OCI-LY7 (cell line): ENCODE results near the gene ACTR6. TPM values are rescaled to one million over a fixed set of nuclear protein-coding genes. Genes with fewer than 3 reads are reported as not detected.

ENCODE experiments used
- BruUV-seq: library from RNA; stranded (reverse); fragments of 400-500 nt; replicated peaks from 2 replicates; lab custom pipeline; 2021; lab: Mats Ljungman, UMichigan
- CTCF ChIA-PET: fragments of 300-600 bp; sonication (Branson Sonifier 250); formaldehyde crosslinking; loops from one replicate; lab custom pipeline; 2022; ENCODE audit warnings: antibody characterized with exemption; ENCODE audit not compliant: unreplicated experiment; lab: Charles Lee
- POLR2A ChIA-PET: fragments of 300-600 bp; sonication (Branson Sonifier 250); formaldehyde crosslinking; loops from one replicate; lab custom pipeline; 2022; ENCODE audit warnings: antibody characterized with exemption; lab: Charles Lee
- DNase-seq: peaks from one replicate; pipeline ENCODE4 v3.0.0-alpha.2; 2015; ENCODE audit warnings: low spot score
- H2AFZ ChIP-seq: fragments of 200-600 bp; sonication (generic), shearing (Covaris generic); 2 replicates; pipeline ENCODE4 v1.6.1; 2014; ENCODE audit warnings: mild to moderate bottlenecking, antibody characterized with exemption, low read length, moderate library complexity
- H3K27ac ChIP-seq: fragments of 200-600 bp; sonication (generic); 2 replicates; pipeline ENCODE4 v1.5.1; 2014; ENCODE audit warnings: mixed run types, low read depth, mild to moderate bottlenecking, moderate library complexity, low read length, inconsistent platforms; ENCODE audit not compliant: poor library complexity, severe bottlenecking
- H3K36me3 ChIP-seq: fragments of 200-600 bp; sonication (generic); 2 replicates; pipeline ENCODE4 v1.6.1; 2014; ENCODE audit warnings: mild to moderate bottlenecking, antibody characterized with exemption, low read length, moderate library complexity, mixed read lengths; ENCODE audit not compliant: insufficient read depth
- H3K4me1 ChIP-seq: fragments of 200-600 bp; sonication (generic); 2 replicates; pipeline ENCODE4 v1.5.1; 2014; ENCODE audit warnings: mild to moderate bottlenecking, low read length; ENCODE audit not compliant: insufficient read depth, poor library complexity, severe bottlenecking
- H3K4me2 ChIP-seq: fragments of 200-600 bp; sonication (generic); 2 replicates; pipeline ENCODE4 v1.6.1; 2014; ENCODE audit warnings: mild to moderate bottlenecking, low read length
- H3K4me3 ChIP-seq: fragments of 200-600 bp; sonication (generic); 2 replicates; pipeline ENCODE4 v1.5.1; 2014; ENCODE audit warnings: mild to moderate bottlenecking, low read depth, low read length; ENCODE audit not compliant: poor library complexity, severe bottlenecking
- H3K79me2 ChIP-seq: fragments of 200-600 bp; sonication (generic); 2 replicates; pipeline ENCODE4 v1.6.1; 2016; ENCODE audit warnings: low read depth, mild to moderate bottlenecking, low read length, moderate library complexity, mixed read lengths; ENCODE audit not compliant: insufficient read depth
- H3K9me2 ChIP-seq: fragments of 200-600 bp; sonication (generic); 2 replicates; pipeline ENCODE4 v1.6.1; 2016; ENCODE audit warnings: mild to moderate bottlenecking, low read length, mixed read lengths; ENCODE audit not compliant: insufficient read depth
- H3K9me3 ChIP-seq: fragments of 200-600 bp; sonication (generic); 2 replicates; pipeline ENCODE4 v1.6.1; 2014; ENCODE audit warnings: mild to moderate bottlenecking, mixed run types, low read length, mixed read lengths
- H4K20me1 ChIP-seq: fragments of 200-600 bp; sonication (generic); 2 replicates; pipeline ENCODE4 v1.6.1; 2014; ENCODE audit warnings: mild to moderate bottlenecking, antibody characterized with exemption, low read length, moderate library complexity, mixed read lengths; ENCODE audit not compliant: insufficient read depth
- EZH2phosphoT487 ChIP-seq: fragments of 200-600 bp; sonication (generic); IDR thresholded peaks from 2 replicates; pipeline ENCODE4 v1.6.1; 2018; ENCODE audit warnings: low read depth, borderline replicate concordance, mild to moderate bottlenecking, mixed run types, antibody characterized with exemption, low read length, moderate library complexity, mixed read lengths
- intact Hi-C: fragments of 100-400 bp; cut with micrococcal nuclease; formaldehyde crosslinking; loops from one replicate; pipeline ENCODE4 v1.10.0; 2022; ENCODE audit not compliant: unreplicated experiment
- total RNA-seq, 2 experiments: library from RNA; depleted of rRNA in 1 of 2; stranded (reverse); fragments of >200 nt in 1 of 2; shearing (Covaris generic) in 1 of 2; gene quantifications; 2 replicates each; pipeline ENCODE4 v1.2.3, GENCODE V29; 2014 to 2022
- TF ChIP-seq, protein P1 (sequence below): fragments of 200-600 bp; sonication (generic); conservative IDR thresholded peaks from 2 replicates; pipeline ENCODE4 v1.5.1; 2014; ENCODE audit warnings: mild to moderate bottlenecking, antibody characterized with exemption, low read length, moderate library complexity, mixed read lengths

Gene ACTR6
- total RNA-seq, 2 experiments from 2014 or later = 22.2 to 37.6 TPM

DNA sequence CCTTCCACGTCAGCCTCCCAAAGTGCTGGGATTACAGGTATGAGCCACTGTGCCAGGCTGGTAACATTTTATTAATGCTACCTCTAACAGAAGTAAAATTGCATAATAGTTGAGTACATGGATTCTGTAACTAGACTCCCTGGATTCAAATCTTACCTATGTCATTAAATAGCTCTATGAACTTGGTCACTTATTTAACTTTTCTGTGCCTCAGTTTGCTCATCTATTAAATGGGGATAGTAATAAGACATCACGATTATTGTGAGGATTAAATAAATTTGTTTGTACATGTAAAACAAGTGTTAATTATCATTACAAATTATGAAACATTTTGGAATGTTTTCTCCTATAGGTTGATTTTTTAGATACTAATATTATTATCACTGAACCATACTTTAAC, 6.7 kb downstream of the ACTR6 start:
- DNase-seq = no peak
- Histone ChIP-seq H3K79me2 (peaks cover 27% of the 10 kb centered on the region; the same call in 1 of the 2 replicates), H4K20me1 (no peaks in the 10 kb centered on the region), H3K9me3 (no peaks in the 10 kb centered on the region), H3K4me2 (no peak overlapping the region), H3K4me3 (no peak overlapping the region), H3K36me3 (peaks cover 72% of the 10 kb centered on the region), H2AFZ (no peak overlapping the region), H3K4me1 (peaks cover 8% of the 10 kb centered on the region), H3K27ac (no peak overlapping the region), H3K9me2 (no peaks in the 10 kb centered on the region)
- intact Hi-C loops = no loop called here
- CTCF ChIA-PET = no interaction called here
- POLR2A ChIA-PET = no interaction called here
- no TSS peak for BruUV-seq
- TF ChIP-seq, protein P1, sequence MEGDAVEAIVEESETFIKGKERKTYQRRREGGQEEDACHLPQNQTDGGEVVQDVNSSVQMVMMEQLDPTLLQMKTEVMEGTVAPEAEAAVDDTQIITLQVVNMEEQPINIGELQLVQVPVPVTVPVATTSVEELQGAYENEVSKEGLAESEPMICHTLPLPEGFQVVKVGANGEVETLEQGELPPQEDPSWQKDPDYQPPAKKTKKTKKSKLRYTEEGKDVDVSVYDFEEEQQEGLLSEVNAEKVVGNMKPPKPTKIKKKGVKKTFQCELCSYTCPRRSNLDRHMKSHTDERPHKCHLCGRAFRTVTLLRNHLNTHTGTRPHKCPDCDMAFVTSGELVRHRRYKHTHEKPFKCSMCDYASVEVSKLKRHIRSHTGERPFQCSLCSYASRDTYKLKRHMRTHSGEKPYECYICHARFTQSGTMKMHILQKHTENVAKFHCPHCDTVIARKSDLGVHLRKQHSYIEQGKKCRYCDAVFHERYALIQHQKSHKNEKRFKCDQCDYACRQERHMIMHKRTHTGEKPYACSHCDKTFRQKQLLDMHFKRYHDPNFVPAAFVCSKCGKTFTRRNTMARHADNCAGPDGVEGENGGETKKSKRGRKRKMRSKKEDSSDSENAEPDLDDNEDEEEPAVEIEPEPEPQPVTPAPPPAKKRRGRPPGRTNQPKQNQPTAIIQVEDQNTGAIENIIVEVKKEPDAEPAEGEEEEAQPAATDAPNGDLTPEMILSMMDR = no peak
- no peak for TF ChIP-seq EZH2phosphoT487

GRCh38 chr12:100208834-100209233, 8.2 kb downstream of the ACTR6 start:
- BruUV-seq = no TSS peak
- no peak for TF ChIP-seq EZH2phosphoT487
- TF ChIP-seq, protein P1 = no peak
- H2AFZ ChIP-seq = no peak overlapping the region
- intact Hi-C loops = no loop called here
- H3K79me2 ChIP-seq = peaks cover 18% of the 10 kb centered on the region; the same call in 1 of the 2 replicates
- H3K9me3 ChIP-seq = no peaks in the 10 kb centered on the region
- no peak overlapping the region for H3K27ac ChIP-seq
- CTCF ChIA-PET = no interaction called here
- POLR2A ChIA-PET = interaction anchor here (0.5 to 0.6 kb wide), 2 partner anchors 10 to 12 kb away, joined by 3 read pairs; no protein-coding TSS in a partner anchor
- H3K36me3 ChIP-seq = peaks cover 86% of the 10 kb centered on the region
- H3K4me3 ChIP-seq = no peak overlapping the region
- no peak overlapping the region for H3K4me2 ChIP-seq
- H4K20me1 ChIP-seq = no peaks in the 10 kb centered on the region
- H3K9me2 ChIP-seq = no peaks in the 10 kb centered on the region
- DNase-seq = no peak
- no peaks in the 10 kb centered on the region for H3K4me1 ChIP-seq

DNA sequence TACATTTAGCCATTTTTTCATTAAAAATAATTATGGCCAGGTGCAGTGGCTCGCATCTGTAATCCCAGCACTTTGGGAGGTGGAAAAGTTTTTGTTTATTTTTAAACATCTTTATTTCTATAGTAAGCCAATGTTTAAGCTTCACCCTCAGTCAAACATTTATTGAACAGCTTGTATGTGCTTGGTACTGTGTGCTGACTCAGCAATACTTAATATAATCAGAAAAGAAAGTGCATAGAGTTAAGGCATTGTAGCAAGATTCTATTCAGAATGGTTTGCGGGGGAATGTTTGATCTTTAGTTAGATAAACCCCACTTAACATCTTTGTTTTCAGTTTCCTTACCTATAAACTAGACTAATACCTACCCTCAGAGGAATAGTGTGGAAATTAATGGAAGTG, 11.1 kb downstream of the ACTR6 start:
- no peak overlapping the region for H2AFZ ChIP-seq
- POLR2A ChIA-PET = interaction anchor here (0.8 kb wide), 1 partner anchor 10 kb away, joined by 4 read pairs; no protein-coding TSS in a partner anchor
- H4K20me1 ChIP-seq = no peaks in the 10 kb centered on the region
- H3K27ac ChIP-seq = no peak overlapping the region
- no peak overlapping the region for H3K4me2 ChIP-seq
- no peaks in the 10 kb centered on the region for H3K79me2 ChIP-seq
- no peak for DNase-seq
- no peaks in the 10 kb centered on the region for H3K9me3 ChIP-seq
- CTCF ChIA-PET = no interaction called here
- intact Hi-C loops = no loop called here
- TF ChIP-seq, protein P1 = no peak
- TF ChIP-seq EZH2phosphoT487 = no peak
- no peak overlapping the region for H3K4me3 ChIP-seq
- no peaks in the 10 kb centered on the region for H3K4me1 ChIP-seq
- H3K9me2 ChIP-seq = no peaks in the 10 kb centered on the region
- peaks cover 93% of the 10 kb centered on the region for H3K36me3 ChIP-seq
- no TSS peak for BruUV-seq
